GM10847 (cell line): ENCODE data around the gene ESD.

Experiments
- POLR2A ChIP-seq: IDR thresholded peaks from 2 replicates; pipeline ENCODE4 v1.6.1; 2011; ENCODE audit not compliant: insufficient read length; ENCODE audit errors: extremely low read depth

ESD gene

DNA sequence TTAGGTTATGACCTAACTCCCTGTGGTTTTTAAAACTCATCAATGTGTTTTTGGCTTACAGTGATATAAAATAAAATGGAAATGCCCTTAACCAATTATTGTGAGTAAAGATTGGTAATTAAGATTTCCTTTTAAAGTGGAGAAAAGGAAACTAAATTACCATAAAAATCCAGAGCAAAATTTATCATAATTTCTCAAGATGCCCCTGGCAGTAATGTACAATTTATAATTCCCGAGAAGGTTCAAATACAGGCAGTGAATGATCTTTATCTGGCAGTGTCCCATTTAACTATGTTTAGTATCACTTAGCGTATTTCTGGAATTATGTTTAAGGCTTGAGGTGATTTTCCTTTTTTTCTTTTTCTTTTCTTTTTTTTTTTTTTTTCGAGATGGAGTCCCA, 61.5 kb downstream of the ESD start:
- TF ChIP-seq POLR2A: no peak

- no peak for TF ChIP-seq POLR2A
Measured at GRCh38 chr13:46731535-46731934, 65.4 kb downstream of the ESD start.

GRCh38 chr13:46728777-46729176, 68.2 kb downstream of the ESD start:
- no peak for TF ChIP-seq POLR2A

DNA sequence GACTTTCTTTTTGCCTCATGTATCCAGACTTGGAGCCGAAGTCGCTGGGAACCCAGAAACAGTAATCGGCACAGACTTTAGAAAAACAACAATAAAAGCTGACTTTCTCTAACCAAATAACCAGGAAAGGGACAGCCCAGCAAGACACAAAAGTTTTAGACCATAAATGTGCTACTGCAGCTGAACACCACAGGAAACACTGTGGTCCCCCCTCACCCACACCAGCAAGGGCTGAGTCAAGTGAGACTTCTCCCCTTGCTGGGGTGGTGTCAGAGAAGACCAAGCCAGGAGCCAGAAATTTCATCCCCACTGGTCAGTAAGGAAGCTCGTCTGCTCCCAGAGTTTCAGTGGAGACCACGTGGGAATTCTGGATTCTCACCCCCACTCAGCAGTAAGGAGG, 70.6 kb downstream of the ESD start:
- TF ChIP-seq POLR2A: no peak
